Suprapubic skin (tissue), 4 donors: ENCODE data around the gene C2CD3. TPM values are rescaled to one million over a fixed set of nuclear protein-coding genes. Genes with fewer than 3 reads are reported as not detected.

Source experiments
- DNase-seq, 2 donors: peaks; one replicate each; pipeline ENCODE4 v3.0.0-alpha.2; 2019; ENCODE audit warnings: low spot score in 2 of 2
- H3K27ac ChIP-seq: fragments of 200-600 bp; sonication (generic); one replicate; pipeline ENCODE4 v1.5.1; 2019
- H3K27me3 ChIP-seq: fragments of 200-600 bp; sonication (generic); one replicate; pipeline ENCODE4 v1.5.1; 2019
- H3K36me3 ChIP-seq: fragments of 200-600 bp; sonication (generic); one replicate; pipeline ENCODE4 v1.5.1; 2019
- H3K4me1 ChIP-seq: fragments of 200-600 bp; sonication (generic); one replicate; pipeline ENCODE4 v1.5.1; 2019
- H3K4me3 ChIP-seq: fragments of 200-600 bp; sonication (generic); one replicate; pipeline ENCODE4 v1.5.1; 2019; ENCODE audit warnings: mild to moderate bottlenecking
- H3K9me3 ChIP-seq: fragments of 200-600 bp; sonication (generic); one replicate; pipeline ENCODE4 v1.5.1; 2019
- CTCF ChIP-seq, 2 donors: fragments of 200-600 bp in 1 of 2; fragments of 450-650 bp in 1 of 2; sonication (generic) in 1 of 2; IDR thresholded peaks; one replicate each; pipeline ENCODE4 v1.5.1; 2016 to 2019; ENCODE audit warnings: antibody characterized with exemption in 2 of 2, mild to moderate bottlenecking in 1 of 2, moderate library complexity in 1 of 2
- EP300 ChIP-seq: sonication (generic); formaldehyde crosslinking; IDR thresholded peaks from one replicate; pipeline ENCODE4 v1.6.1; 2017; ENCODE audit warnings: antibody characterized with exemption
- POLR2A ChIP-seq, 2 donors: fragments of 450-650 bp; IDR thresholded peaks; one replicate each; pipeline ENCODE4 v1.6.1; 2017; ENCODE audit warnings: antibody characterized with exemption in 2 of 2, mild to moderate bottlenecking in 2 of 2, moderate library complexity in 2 of 2
- POLR2AphosphoS5 ChIP-seq, 3 donors: sonication (generic); formaldehyde crosslinking; IDR thresholded peaks; one replicate each; pipeline ENCODE4 v1.6.1; 2017; ENCODE audit warnings: antibody characterized with exemption in 3 of 3
- WGBS: methylation state at CpG from one replicate; pipeline ENCODE4 v1.1.5; 2018; 5-methylcytosine and 5-hydroxymethylcytosine counted together
- total RNA-seq, 4 donors: library from RNA; depleted of rRNA; stranded (reverse); fragments of >200 nt; gene quantifications; one replicate each; pipeline ENCODE4 v1.1.0, GENCODE V29; 2016

The C2CD3 gene
- total RNA-seq, 4 donors from 2014 or later: 16.9 to 41.3 (median 29.2) TPM

GRCh38 chr11:74004759-74005615, 165.8 kb downstream of the C2CD3 start:
- no peak for DNase-seq
- Histone ChIP-seq H3K36me3 (peaks cover 23% of the 10 kb centered on the region), H3K4me3 (no peak overlapping the region), H3K4me1 (peaks cover under 1% of the 10 kb centered on the region), H3K27me3 (no peaks in the 10 kb centered on the region), H3K27ac (no peak overlapping the region), H3K9me3 (no peaks in the 10 kb centered on the region)
- TF ChIP-seq EP300 (no peak), CTCF (IDR thresholded peaks at IDR 0.05) (no peak), POLR2AphosphoS5 (IDR thresholded peaks at IDR 0.05) (no peak), POLR2A (IDR thresholded peaks at IDR 0.05) (no peak)
- 70% methylated on average over 8 of the region's 11 CpGs for WGBS

- no peak for TF ChIP-seq CTCF (IDR thresholded peaks at IDR 0.05)
- TF ChIP-seq POLR2A (IDR thresholded peaks at IDR 0.05): no peak
- no peak for TF ChIP-seq EP300
- Histone ChIP-seq H3K4me3 (no peak overlapping the region), H3K4me1 (no peaks in the 10 kb centered on the region), H3K27ac (no peak overlapping the region), H3K27me3 (no peaks in the 10 kb centered on the region), H3K36me3 (peaks cover 23% of the 10 kb centered on the region), H3K9me3 (no peaks in the 10 kb centered on the region)
- DNase-seq: peak in 1 of 2 donors; percentile 50
- WGBS: 89% methylated on average over 5 of the region's 6 CpGs
Measured at GRCh38 chr11:74004046-74004695, 166.6 kb downstream of the C2CD3 start.

- Histone ChIP-seq H3K36me3 (peaks cover 23% of the 10 kb centered on the region), H3K4me1 (no peaks in the 10 kb centered on the region), H3K9me3 (no peaks in the 10 kb centered on the region), H3K4me3 (no peak overlapping the region), H3K27me3 (no peaks in the 10 kb centered on the region), H3K27ac (no peak overlapping the region)
- WGBS: 97% methylated on average over 4 of the region's 4 CpGs
- TF ChIP-seq POLR2A (IDR thresholded peaks at IDR 0.05): no peak
- DNase-seq: peak in 1 of 2 donors; percentile 37
Measured at GRCh38 chr11:74002832-74003231, 168.0 kb downstream of the C2CD3 start.

GRCh38 chr11:74001822-74002286, 168.9 kb downstream of the C2CD3 start:
- Histone ChIP-seq H3K27me3 (no peaks in the 10 kb centered on the region), H3K4me1 (no peaks in the 10 kb centered on the region), H3K4me3 (no peak overlapping the region), H3K27ac (no peak overlapping the region), H3K9me3 (no peaks in the 10 kb centered on the region), H3K36me3 (peaks cover 23% of the 10 kb centered on the region)
- DNase-seq: peak; percentile 32 to 59
- TF ChIP-seq EP300 (no peak), POLR2A (IDR thresholded peaks at IDR 0.05) (no peak), POLR2AphosphoS5 (IDR thresholded peaks at IDR 0.05) (no peak), CTCF (IDR thresholded peaks at IDR 0.05) (no peak)
- 69% methylated on average over 6 of the region's 7 CpGs for WGBS

GRCh38 chr11:74000307-74001133, 170.3 kb downstream of the C2CD3 start:
- Histone ChIP-seq H3K9me3 (no peaks in the 10 kb centered on the region), H3K4me1 (no peaks in the 10 kb centered on the region), H3K27me3 (no peaks in the 10 kb centered on the region), H3K27ac (no peak overlapping the region), H3K36me3 (peaks cover 23% of the 10 kb centered on the region), H3K4me3 (no peak overlapping the region)
- WGBS: 88% methylated on average over 14 of the region's 14 CpGs
- peak in 1 of 2 donors; percentile 35 for DNase-seq
- TF ChIP-seq POLR2AphosphoS5 (IDR thresholded peaks at IDR 0.05) (no peak), POLR2A (IDR thresholded peaks at IDR 0.05) (no peak), EP300 (no peak), CTCF (IDR thresholded peaks at IDR 0.05) (no peak)
